ENCODE measurements around the gene NOL3. TPM values are rescaled to one million over a fixed set of nuclear protein-coding genes. Genes with fewer than 3 reads are reported as not detected.

The NOL3 gene
- total RNA-seq, 2 donors from 2014 or later, result 11.6 TPM

DNA sequence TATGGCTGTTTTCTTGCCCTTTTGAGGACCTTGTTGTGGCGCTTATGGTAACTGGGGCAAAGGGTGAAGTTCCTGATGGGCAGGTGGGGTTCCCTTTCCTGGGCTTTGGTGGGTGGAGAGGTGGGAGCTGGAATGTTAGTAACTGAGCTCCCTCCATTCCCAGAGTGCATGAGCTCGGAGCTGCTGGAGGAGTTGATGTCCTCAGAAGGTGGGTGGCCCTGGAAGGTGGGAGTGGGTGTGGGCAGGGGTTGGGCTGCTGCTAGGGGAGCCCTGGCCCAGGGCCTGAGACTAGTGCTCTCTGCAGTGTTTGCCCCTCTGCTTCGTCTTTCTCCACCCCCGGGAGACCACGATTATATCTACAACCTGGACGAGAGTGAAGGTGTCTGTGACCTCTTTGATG is 27.4 kb downstream of the NOL3 start:
- Mint-ChIP-seq H3K27me3 (ENCODE audit: insufficient read depth) (no peaks in the 10 kb centered on the region), H3K4me3 (no peak overlapping the region), H3K36me3 (ENCODE audit: low read depth) (peaks cover 47% of the 10 kb centered on the region), H3K9me3 (no peaks in the 10 kb centered on the region), H3K4me1 (peaks cover 5% of the 10 kb centered on the region), H3K27ac (no peak overlapping the region)
- WGBS, 2 experiments (ENCODE audit: insufficient coverage in 1 of 2, insufficient read length in 1 of 2), result 95 to 96% methylated on average over 4 to 6 of the region's 6 CpGs
- no peak for DNase-seq
- no peaks in the 10 kb centered on the region for H3K9me3 ChIP-seq (ENCODE audit: control insufficient read depth, low read length)
- no peaks in the 10 kb centered on the region for H3K27me3 ChIP-seq (ENCODE audit: control insufficient read depth, insufficient read depth, low read length, poor library complexity, severe bottlenecking)
- no peak for TF ChIP-seq CTCF (conservative IDR thresholded peaks at IDR 0.05)
- peaks cover 69% of the 10 kb centered on the region for H3K36me3 ChIP-seq (ENCODE audit: control insufficient read depth, insufficient read depth, low read length)
- no peak overlapping the region for H3K27ac ChIP-seq (ENCODE audit: low read depth, low read length)
- H3K9ac ChIP-seq (ENCODE audit: extremely low read depth, low read length, poor library complexity, severe bottlenecking), result no peak overlapping the region
- H3K4me1 ChIP-seq (ENCODE audit: control insufficient read depth, insufficient read depth, low read length), result peaks cover 5% of the 10 kb centered on the region
- H3K4me3 ChIP-seq (ENCODE audit: low read length), result no peak overlapping the region

DNA sequence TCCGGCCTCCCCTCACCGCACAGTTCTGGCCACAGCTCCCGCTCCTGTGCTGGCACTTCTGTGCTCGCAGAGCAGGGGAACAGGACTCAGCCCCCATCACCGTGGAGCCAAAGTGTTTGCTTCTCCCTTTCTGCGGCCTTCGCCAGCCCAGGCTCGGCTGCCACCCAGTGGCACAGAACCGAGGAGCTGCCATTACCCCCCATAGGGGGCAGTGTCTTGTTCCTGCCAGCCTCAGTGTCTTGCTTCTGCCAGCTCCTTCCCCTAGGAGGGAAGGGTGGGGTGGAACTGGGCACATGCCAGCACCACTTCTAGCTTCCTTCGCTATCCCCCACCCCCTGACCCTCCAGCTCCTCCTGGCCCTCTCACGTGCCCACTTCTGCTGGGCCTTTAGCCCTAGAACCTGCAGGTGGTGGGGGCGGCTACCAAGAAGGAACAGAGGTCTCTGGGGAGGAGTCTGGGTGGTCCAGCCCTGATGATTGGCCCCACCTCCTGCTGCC is 27.9 kb downstream of the NOL3 start:
- H3K9me3 ChIP-seq (ENCODE audit: control insufficient read depth, low read length), result no peaks in the 10 kb centered on the region
- H3K4me3 Mint-ChIP-seq, result no peak overlapping the region
- WGBS, 2 experiments (ENCODE audit: insufficient coverage in 1 of 2, insufficient read length in 1 of 2), result 92 to 96% methylated on average over 3 to 12 of the region's 12 CpGs
- no peak overlapping the region for H3K4me3 ChIP-seq (ENCODE audit: low read length)
- no peak overlapping the region for H3K9ac ChIP-seq (ENCODE audit: extremely low read depth, low read length, poor library complexity, severe bottlenecking)
- peak; percentile 79 for TF ChIP-seq CTCF (conservative IDR thresholded peaks at IDR 0.05)
- H3K36me3 ChIP-seq (ENCODE audit: control insufficient read depth, insufficient read depth, low read length), result peaks cover 66% of the 10 kb centered on the region
- H3K27me3 Mint-ChIP-seq (ENCODE audit: insufficient read depth), result no peaks in the 10 kb centered on the region
- DNase-seq, result peak; percentile 84
- H3K9me3 Mint-ChIP-seq, result no peaks in the 10 kb centered on the region
- H3K27me3 ChIP-seq (ENCODE audit: control insufficient read depth, insufficient read depth, low read length, poor library complexity, severe bottlenecking), result no peaks in the 10 kb centered on the region
- H3K27ac ChIP-seq (ENCODE audit: low read depth, low read length), result no peak overlapping the region
- H3K4me1 ChIP-seq (ENCODE audit: control insufficient read depth, insufficient read depth, low read length), result peaks cover 2% of the 10 kb centered on the region
- H3K4me1 Mint-ChIP-seq, result peaks cover 2% of the 10 kb centered on the region
- H3K27ac Mint-ChIP-seq, result no peak overlapping the region
- peaks cover 45% of the 10 kb centered on the region for H3K36me3 Mint-ChIP-seq (ENCODE audit: low read depth)

GRCh38 chr16:67199011-67199807 is 28.9 kb downstream of the NOL3 start, which contains the start of gene ELMO3:
Gene ELMO3 (plus strand): TSS chr16:67199131. CDS start chr16:67199327, 196 bp downstream.
- Mint-ChIP-seq H3K36me3 (ENCODE audit: low read depth) (peaks cover 38% of the 10 kb centered on the region), H3K27me3 (ENCODE audit: insufficient read depth) (no peaks in the 10 kb centered on the region)

More at GRCh38 chr16:67199011-67199807, 28.9 kb downstream of the NOL3 start, which contains the start of gene ELMO3:
- Mint-ChIP-seq H3K9me3 (no peaks in the 10 kb centered on the region), H3K4me1 (peaks cover 2% of the 10 kb centered on the region), H3K4me3 (peak within 1 kb of the TSS; percentile 57), H3K27ac (peak within 1 kb of the TSS; percentile 76)
- Histone ChIP-seq H3K9me3 (ENCODE audit: control insufficient read depth, low read length) (no peaks in the 10 kb centered on the region), H3K27me3 (ENCODE audit: control insufficient read depth, insufficient read depth, low read length, poor library complexity, severe bottlenecking) (no peaks in the 10 kb centered on the region), H3K4me3 (ENCODE audit: low read length) (no peak within 1 kb of the TSS), H3K4me1 (ENCODE audit: control insufficient read depth, insufficient read depth, low read length) (no peaks in the 10 kb centered on the region), H3K9ac (ENCODE audit: extremely low read depth, low read length, poor library complexity, severe bottlenecking) (no peak within 1 kb of the TSS), H3K27ac (ENCODE audit: low read depth, low read length) (no peak within 1 kb of the TSS), H3K36me3 (ENCODE audit: control insufficient read depth, insufficient read depth, low read length) (peaks cover 62% of the 10 kb centered on the region)
- 91 to 92% methylated on average over 25 to 58 of the region's 61 CpGs for WGBS, 2 experiments (ENCODE audit: insufficient coverage in 1 of 2, insufficient read length in 1 of 2)
- DNase-seq, result peak; percentile 93
- TF ChIP-seq CTCF (conservative IDR thresholded peaks at IDR 0.05), result peak; percentile 85
